SH-SY5Y (cell line): ENCODE data around the gene NCOR2.

ENCODE experiments used
- GATA2 ChIP-seq: IDR thresholded peaks from 2 replicates; pipeline ENCODE4 v1.6.1; 2011; ENCODE audit warnings: mild to moderate bottlenecking, low read depth, low read length
- GATA3 ChIP-seq: IDR thresholded peaks from 2 replicates; pipeline ENCODE4 v1.6.1; 2011; ENCODE audit warnings: low read depth, mild to moderate bottlenecking, low read length, moderate library complexity

The NCOR2 gene

GRCh38 chr12:124566997-124567672 lies at the start of gene NCOR2:
NCOR2 (minus strand) TSS chr12:124567612; CDS start chr12:124495251, 72,361 bp downstream.
- TF ChIP-seq GATA2 (no peak), GATA3 (no peak)

- TF ChIP-seq GATA3 (no peak), GATA2 (no peak)
These were observed 49.2 kb upstream of the NCOR2 start for GRCh38 chr12:124616394-124617221.

GRCh38 chr12:124614512-124615292 lies 47.3 kb upstream of the NCOR2 start:
- TF ChIP-seq GATA3 = no peak
- TF ChIP-seq GATA2 = no peak

GRCh38 chr12:124613151-124613585 lies 45.8 kb upstream of the NCOR2 start:
- no peak for TF ChIP-seq GATA2
- TF ChIP-seq GATA3 = no peak

- no peak for TF ChIP-seq GATA2
- TF ChIP-seq GATA3 = no peak
These were observed 44.9 kb upstream of the NCOR2 start for GRCh38 chr12:124612410-124612680.

GRCh38 chr12:124611559-124612409 lies 44.4 kb upstream of the NCOR2 start:
- TF ChIP-seq GATA3 = no peak
- no peak for TF ChIP-seq GATA2

- TF ChIP-seq GATA2 (no peak), GATA3 (no peak)
These were observed 43.5 kb upstream of the NCOR2 start for GRCh38 chr12:124610629-124611558.

- TF ChIP-seq GATA2 (no peak), GATA3 (no peak)
These were observed 42.7 kb upstream of the NCOR2 start for GRCh38 chr12:124610021-124610612.

- TF ChIP-seq GATA3 = no peak
- no peak for TF ChIP-seq GATA2
These were observed 41.9 kb upstream of the NCOR2 start for GRCh38 chr12:124609041-124609989.

- no peak for TF ChIP-seq GATA2
- TF ChIP-seq GATA3 = no peak
These were observed 41.0 kb upstream of the NCOR2 start for GRCh38 chr12:124608450-124608870.

GRCh38 chr12:124607681-124608425 lies 40.4 kb upstream of the NCOR2 start:
- TF ChIP-seq GATA2 (no peak), GATA3 (no peak)
